Stimulated activated CD4-positive, alpha-beta T cell treated with anti-CD3 and anti-CD28 coated beads, Interleukin-1b, Interleukin-23, amount 100 ng/mL, for 4 hours (primary cell): Measurements from ENCODE around the gene CLDN19.

Experiments
- DNase-seq, 2 donors: peaks; one replicate each; pipeline ENCODE4 v3.0.0-alpha.2; 2020; ENCODE audit warnings: low read depth in 2 of 2

Gene CLDN19, protein sequence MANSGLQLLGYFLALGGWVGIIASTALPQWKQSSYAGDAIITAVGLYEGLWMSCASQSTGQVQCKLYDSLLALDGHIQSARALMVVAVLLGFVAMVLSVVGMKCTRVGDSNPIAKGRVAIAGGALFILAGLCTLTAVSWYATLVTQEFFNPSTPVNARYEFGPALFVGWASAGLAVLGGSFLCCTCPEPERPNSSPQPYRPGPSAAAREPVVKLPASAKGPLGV

GRCh38 chr1:42739753-42740700 lies at the start of gene CLDN19:
CLDN19 (minus strand) TSS chr1:42740236; CDS start chr1:42740063, 173 bp downstream.
- DNase-seq, result no peak

DNA sequence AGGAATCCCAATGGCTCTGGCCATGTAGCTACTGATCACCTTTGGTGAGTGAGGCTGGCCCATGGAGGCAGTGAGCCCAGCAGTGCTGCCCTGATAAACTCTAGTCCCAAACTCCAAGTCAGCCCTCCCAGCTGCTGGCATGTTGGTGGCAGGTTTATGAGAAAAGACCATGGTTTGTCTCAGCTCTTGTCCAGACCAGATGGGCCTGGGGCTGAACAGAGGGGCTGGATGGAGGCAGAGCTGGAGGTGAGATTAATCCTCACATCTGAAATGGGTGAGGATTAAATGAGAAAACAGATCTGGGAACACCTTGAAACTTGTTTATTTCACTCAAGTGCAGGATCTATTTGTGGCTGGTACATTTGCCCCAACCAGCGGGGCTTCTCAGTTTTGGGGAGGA lies 48.0 kb upstream of the CLDN19 start:
- DNase-seq, result no peak

GRCh38 chr1:42786097-42786496 lies 46.1 kb upstream of the CLDN19 start:
- DNase-seq, result no peak

GRCh38 chr1:42784946-42785693 lies 45.1 kb upstream of the CLDN19 start, which contains the start of gene TMEM269:
TMEM269 (plus strand) TSS chr1:42784991; CDS start chr1:42789894, 4,903 bp downstream.
- peak; percentile 27 for DNase-seq

DNA sequence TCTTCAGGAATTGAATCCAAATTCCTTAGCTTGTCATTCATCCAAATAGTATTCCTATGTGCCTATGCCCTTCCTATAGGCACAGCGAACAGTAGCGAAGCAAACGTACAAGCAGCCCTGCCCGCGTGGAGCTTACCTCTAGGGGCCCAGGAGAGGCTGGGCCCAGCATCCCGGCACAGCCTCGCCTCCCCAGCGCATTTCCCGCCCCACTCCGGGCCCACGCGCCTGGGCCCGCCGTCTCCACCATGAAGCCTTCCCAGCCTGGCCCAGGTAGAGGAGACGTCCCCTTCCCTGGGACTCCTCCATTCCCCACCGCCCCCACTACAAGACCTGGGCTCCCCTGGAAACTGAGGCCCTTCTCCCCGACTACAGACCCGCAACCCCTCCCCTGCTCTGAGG lies 44.5 kb upstream of the CLDN19 start:
- DNase-seq, result no peak

- DNase-seq, result no peak
These were observed 43.1 kb upstream of the CLDN19 start for GRCh38 chr1:42783092-42783491.

GRCh38 chr1:42780176-42780575 lies 40.1 kb upstream of the CLDN19 start:
- DNase-seq, result no peak

DNA sequence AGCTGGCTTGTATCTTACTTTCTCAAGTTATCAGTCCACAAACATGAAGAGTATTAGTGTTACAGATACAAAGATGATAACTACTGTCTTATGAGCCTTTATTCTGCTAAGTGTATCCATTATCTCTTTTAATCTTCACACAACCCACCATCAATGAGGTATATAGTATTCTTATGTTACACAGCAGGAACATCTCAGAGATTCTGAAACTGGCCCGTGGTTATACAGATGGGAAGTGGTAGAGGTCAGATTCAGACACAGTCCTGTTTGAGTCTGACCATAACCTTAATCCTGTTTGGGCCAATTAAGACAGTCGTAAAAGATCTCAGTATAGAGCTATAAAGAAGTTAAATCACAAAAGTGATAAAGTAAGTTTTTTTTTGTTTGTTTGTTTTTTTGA lies 39.7 kb upstream of the CLDN19 start:
- no peak for DNase-seq

DNA sequence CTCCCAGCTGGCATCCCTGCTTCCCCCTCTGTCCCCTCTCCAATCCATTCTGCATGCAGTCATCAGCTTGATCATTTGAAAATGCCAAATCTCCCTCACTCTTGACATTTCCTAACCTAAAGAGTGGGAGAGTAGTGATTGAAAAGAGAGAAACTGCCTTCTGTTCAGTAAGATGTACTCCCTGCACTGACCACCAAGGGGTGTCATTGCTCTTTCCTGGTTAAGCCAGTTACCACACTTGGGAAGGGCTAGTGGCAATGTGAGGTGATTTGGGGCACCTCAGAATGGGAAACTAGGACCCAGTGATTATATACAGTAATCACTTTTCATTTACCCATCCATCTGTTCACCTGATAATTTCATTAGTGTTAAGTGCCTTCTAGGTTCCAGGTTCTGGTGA lies 37.8 kb upstream of the CLDN19 start:
- DNase-seq, result no peak

GRCh38 chr1:42776502-42776901 lies 36.5 kb upstream of the CLDN19 start:
- no peak for DNase-seq

DNA sequence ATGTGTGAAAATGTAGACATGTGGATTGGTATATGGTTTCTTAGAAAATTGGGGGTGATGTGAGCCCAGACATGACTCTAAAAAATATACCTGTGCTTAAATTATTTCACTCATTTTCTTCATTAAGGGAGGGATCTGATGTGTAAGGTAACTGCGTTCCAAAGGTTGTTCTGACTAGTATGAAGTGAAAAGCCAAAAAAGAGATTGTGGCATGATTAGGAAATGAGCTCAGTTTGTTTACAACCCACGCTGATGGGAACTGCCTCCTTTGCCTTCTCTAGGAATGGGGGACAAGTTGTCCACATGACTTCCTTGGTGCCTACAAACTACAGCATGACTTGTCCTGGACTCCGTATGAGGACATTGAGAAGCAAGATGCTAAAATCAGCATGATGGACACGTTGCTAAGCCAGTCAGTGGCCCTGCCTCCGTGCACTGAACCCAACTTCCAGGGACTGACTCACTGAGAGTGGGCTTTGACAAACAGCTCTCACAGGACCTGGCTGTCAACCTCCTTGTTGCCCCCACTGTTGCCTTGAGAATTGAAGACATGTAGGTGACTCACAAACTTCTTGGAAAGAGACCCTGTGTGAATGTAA lies 35.0 kb upstream of the CLDN19 start:
- no peak for DNase-seq

DNA sequence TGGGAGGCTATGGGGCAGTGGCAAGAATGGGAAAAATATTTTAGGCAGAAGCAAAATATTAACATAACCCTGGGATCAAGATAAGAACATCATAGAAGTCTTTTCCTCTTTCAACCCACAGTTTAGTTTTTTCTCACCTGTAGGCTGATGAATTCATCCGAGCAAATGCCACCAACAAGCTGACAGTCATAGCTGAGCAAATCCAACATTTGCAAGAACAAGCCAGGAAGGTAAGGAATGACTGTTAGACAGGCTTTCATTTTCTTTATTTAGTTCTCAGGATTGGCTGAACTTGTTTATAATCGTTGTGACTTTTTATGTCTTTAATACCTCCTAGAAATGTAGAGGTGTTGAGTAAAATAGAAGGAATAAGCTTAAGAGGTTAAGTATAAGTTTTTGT lies 33.4 kb upstream of the CLDN19 start:
- no peak for DNase-seq

GRCh38 chr1:42769811-42770210 lies 29.8 kb upstream of the CLDN19 start:
- no peak for DNase-seq

- no peak for DNase-seq
These were observed 28.1 kb upstream of the CLDN19 start for GRCh38 chr1:42768172-42768571.

- DNase-seq, result no peak
These were observed 27.5 kb upstream of the CLDN19 start for GRCh38 chr1:42767510-42768000.

DNA sequence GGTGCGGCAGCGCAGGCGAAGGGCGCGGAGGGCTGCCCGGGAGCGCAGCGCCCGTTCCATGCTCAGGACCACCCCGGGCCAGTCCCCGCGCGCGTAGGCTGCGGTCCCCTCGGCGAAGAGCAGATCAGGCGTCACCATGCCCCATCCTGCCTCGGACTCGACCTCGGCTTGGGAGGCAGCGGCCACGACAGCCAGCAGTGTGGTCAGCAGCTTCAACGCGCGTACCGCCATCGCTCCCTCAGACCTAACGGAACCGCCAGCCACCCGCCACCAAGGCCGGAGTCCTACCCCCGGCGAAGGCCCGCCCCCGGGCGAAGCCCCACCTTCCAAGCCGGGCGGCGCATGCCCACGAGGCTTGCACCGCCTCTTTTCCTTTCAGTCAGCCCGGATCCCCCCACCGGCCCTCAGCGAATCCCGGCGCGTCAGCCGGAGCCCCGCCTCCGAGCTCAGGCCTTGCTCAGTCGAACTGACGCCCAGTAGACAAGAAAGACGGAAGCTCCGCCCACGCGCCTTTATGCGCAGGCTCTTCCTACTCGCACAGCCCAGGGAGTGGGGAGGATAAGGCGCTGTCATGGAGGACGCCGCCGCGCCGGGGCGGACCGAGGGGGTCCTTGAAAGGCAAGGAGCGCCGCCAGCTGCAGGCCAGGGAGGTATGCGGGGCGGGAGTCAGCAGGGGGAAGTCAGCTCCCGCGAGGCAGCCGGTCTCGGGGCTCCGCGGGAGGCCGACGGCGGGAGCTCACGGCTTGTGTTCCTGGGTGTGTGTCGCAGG lies 26.9 kb upstream of the CLDN19 start, which contains the start of the genes C1orf50 and P3H1:
Gene C1orf50 (plus strand): TSS at position 509 of the 769 bp plus-strand sequence. CDS start 63 bp downstream, at position 572.
Gene P3H1 (minus strand): TSS at position 288 of the 769 bp plus-strand sequence. CDS start 57 bp downstream, at position 231.
- peak; percentile 98 to 99 for DNase-seq

DNA sequence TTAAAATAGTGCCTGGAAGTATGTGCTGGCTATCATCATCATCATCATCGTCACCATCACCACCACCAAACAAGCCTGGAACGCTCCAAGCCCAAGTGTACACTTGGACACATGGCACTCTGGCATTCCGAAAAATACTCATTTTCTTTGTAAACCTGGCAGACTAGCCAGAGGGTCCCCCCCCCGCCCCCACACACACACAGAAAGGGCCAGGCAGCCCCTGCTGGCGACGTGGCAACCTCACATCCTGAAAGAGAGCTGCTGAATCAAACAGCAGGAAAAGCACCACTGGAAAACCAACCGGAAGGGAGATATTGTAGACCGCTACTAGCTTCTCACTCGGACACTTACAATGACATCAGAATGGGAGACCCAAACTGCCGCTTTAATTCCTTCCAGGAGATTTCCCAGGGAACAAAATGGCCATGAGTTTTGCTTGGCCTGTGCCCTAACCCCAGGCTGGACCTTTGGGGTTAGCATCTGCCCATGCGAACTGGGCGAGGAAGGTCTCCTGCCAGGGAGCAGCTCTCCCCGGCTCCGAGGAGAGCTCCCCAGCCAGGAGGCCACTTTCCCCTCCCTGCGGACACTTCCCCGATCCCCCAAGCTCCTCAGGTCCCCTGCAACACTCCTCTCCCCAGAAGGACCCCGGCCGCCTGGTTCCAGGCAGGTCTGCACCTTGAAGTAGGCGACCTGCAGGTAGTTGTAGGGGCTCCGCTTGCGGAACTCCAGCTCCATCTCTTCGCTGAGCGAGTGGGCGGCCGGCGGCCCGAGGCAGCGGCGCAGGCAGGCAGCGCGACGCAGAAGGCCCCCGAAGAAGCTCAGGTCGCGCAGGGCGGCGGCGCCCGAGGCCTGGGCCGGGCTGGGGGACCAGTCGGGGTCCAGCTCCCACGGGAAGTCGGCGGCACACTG lies 26.1 kb upstream of the CLDN19 start:
- DNase-seq, result peak; percentile 31 to 51

- DNase-seq, result no peak
These were observed 25.2 kb upstream of the CLDN19 start for GRCh38 chr1:42765269-42765668.

DNA sequence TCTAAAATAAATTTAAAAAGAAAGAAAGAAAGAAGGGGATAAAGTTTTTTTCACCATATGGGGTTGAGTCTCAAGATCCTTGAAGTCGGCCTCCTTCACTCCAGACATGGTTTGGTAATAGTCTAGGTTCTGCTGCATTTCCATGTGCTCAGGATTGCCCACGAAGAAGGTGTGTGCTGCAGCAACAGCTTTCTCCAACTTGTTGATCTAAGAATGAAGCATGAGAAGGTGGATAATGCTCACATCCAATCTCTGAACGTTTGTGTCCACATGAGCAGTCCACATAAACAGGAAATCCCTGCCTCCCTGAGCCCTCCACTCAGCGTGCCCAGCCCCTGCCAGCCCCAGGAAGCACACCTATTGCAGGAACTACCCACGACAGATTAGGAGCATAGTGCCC lies 22.2 kb upstream of the CLDN19 start:
- no peak for DNase-seq

GRCh38 chr1:42761567-42761966 lies 21.5 kb upstream of the CLDN19 start:
- DNase-seq, result no peak
